ENCODE data around the gene SLC27A3.

DNA sequence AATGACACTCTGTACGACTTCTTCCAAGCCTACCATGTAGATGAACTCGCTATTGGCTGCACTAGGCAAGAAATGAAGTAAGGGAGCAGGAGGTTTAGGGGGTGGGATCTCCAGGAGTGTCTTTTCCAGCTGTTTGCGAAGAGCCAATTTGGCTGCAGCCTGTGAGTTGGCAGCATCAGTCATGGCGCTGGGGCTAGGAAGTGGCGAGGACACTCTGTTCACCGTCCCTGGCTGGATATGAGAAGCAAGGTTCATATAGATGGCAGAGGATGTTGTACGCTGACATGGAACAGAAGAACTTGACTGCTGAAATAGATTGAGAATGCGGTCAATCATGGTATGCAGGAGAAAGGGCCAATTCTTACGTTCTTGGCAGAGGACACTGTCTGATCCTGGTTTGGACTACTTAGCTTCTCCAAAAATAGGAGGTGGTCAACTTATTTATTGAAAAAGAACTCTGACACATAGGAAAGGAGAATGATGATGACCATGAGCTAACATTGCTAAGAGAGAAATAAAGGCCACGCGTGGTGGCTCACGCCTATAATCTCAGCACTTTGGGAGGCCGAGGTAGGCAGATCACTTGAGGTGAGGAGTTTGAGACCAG lies 41.2 kb downstream of the SLC27A3 start:
- TF ChIP-seq, protein P1, sequence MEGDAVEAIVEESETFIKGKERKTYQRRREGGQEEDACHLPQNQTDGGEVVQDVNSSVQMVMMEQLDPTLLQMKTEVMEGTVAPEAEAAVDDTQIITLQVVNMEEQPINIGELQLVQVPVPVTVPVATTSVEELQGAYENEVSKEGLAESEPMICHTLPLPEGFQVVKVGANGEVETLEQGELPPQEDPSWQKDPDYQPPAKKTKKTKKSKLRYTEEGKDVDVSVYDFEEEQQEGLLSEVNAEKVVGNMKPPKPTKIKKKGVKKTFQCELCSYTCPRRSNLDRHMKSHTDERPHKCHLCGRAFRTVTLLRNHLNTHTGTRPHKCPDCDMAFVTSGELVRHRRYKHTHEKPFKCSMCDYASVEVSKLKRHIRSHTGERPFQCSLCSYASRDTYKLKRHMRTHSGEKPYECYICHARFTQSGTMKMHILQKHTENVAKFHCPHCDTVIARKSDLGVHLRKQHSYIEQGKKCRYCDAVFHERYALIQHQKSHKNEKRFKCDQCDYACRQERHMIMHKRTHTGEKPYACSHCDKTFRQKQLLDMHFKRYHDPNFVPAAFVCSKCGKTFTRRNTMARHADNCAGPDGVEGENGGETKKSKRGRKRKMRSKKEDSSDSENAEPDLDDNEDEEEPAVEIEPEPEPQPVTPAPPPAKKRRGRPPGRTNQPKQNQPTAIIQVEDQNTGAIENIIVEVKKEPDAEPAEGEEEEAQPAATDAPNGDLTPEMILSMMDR (IDR thresholded peaks at IDR 0.05): no peak
- no peak for TF ChIP-seq POLR2A (IDR thresholded peaks at IDR 0.05)

All from heart left ventricle (tissue), 13 donors.